Heart left ventricle (tissue), 16 donors: ENCODE measurements around the gene SLC44A5. TPM values are rescaled to one million over a fixed set of nuclear protein-coding genes. Genes with fewer than 3 reads are reported as not detected.

Source experiments
- ATAC-seq, 4 donors: fragments of 200-7000 bp; cut with Tn5 transposase; one replicate each; pipeline ENCODE4 v1.9.1; 2020 to 2022; ENCODE audit warnings: moderate library complexity in 4 of 4, mild to moderate bottlenecking in 3 of 4, moderate number of reproducible peaks in 1 of 4
- DNase-seq, 5 donors: peaks; one replicate each; pipeline ENCODE4 v3.0.0-alpha.2; 2020
- H3K27ac ChIP-seq, 12 donors: fragments of 200-600 bp; sonication (generic) in 4 of 12; one replicate each; pipeline versions ENCODE4 v1.5.0 to v1.8.0; 2016 to 2022; ENCODE audit warnings: mild to moderate bottlenecking in 2 of 12
- H3K27me3 ChIP-seq, 9 donors: fragments of 200-600 bp; sonication (generic) in 2 of 9; one replicate each; pipeline versions ENCODE4 v1.5.1 to v1.8.0; 2016 to 2022; ENCODE audit warnings: mild to moderate bottlenecking in 3 of 9
- H3K36me3 ChIP-seq, 9 donors: fragments of 200-600 bp; sonication (generic) in 2 of 9; one replicate each; pipeline versions ENCODE4 v1.5.0 to v1.8.0; 2018 to 2022; ENCODE audit warnings: mild to moderate bottlenecking in 2 of 9
- H3K4me1 ChIP-seq, 12 donors: fragments of 200-600 bp; sonication (generic) in 4 of 12; one replicate each; pipeline versions ENCODE4 v1.5.0 to v1.8.0; 2016 to 2022; ENCODE audit warnings: mild to moderate bottlenecking in 3 of 12
- H3K4me3 ChIP-seq, 12 donors: fragments of 200-600 bp; sonication (generic) in 4 of 12; one replicate each; pipeline versions ENCODE4 v1.5.0 to v1.8.0; 2017 to 2022; ENCODE audit warnings: mild to moderate bottlenecking in 9 of 12, moderate library complexity in 4 of 12
- H3K9me3 ChIP-seq, 12 donors: fragments of 200-600 bp; sonication (generic) in 4 of 12; one replicate each; pipeline versions ENCODE4 v1.5.0 to v1.8.0; 2016 to 2022; ENCODE audit warnings: mild to moderate bottlenecking in 1 of 12
- POLR2A ChIP-seq, 2 donors: fragments of 450-650 bp; IDR thresholded peaks; one replicate each; pipeline ENCODE4 v1.6.1; 2017; ENCODE audit warnings: antibody characterized with exemption in 2 of 2, mild to moderate bottlenecking in 2 of 2, moderate library complexity in 2 of 2
- whole genome bisulfite sequencing, 4 donors: extraction: QIAGEN DNeasy Blood & Tissue Kit in 2 of 4; methylation state at CpG; one replicate each; pipeline versions ENCODE4 v1.1.5 to v1.1.7; 2013 to 2018; 5-methylcytosine and 5-hydroxymethylcytosine counted together
- intact Hi-C, 10 donors: fragments of 100-400 bp; cut with DNase I; formaldehyde crosslinking; loops; one replicate each; pipeline versions ENCODE4 v1.11.1 to v1.14.2; 2022
- polyA plus RNA-seq, 2 donors: library from polyadenylated mRNA; stranded (reverse); fragments of 200-250 nt; gene quantifications; one replicate each; pipeline ENCODE4 v1.2.3, GENCODE V29; 2013
- total RNA-seq, 9 donors: library from RNA; depleted of rRNA in 2 of 9; stranded (reverse); fragments of >200 nt in 2 of 9; fragmentation: NEBNext Ultra II Directional in 3 of 9; extraction: Animal tissue kit (Norgen Biotek cat#: 25700) in 3 of 9; gene quantifications; one replicate each; pipeline versions ENCODE4 v1.1.0 to v1.2.4, GENCODE V29; 2016 to 2023
- TF ChIP-seq, protein P1 (sequence below), 12 donors: fragments of 200-600 bp; sonication (generic) in 4 of 12; IDR thresholded peaks; one replicate each; pipeline versions ENCODE4 v1.5.0 to v1.8.0; 2018 to 2022; ENCODE audit warnings: antibody characterized with exemption in 12 of 12, mild to moderate bottlenecking in 5 of 12
- donor health status: ischemic (EF 13 %, LVEDD 7.1; RV severe dilation, severe dysfunction).
- donor health status: healthy with polysubstance abuse.
- donor health status: DM: no; HTN: yes; CAD: no.
- donor health status: DM: no; HTN: no; CAD: no.
- donor health status: ischemic (EF 25% LVEDD 6.9; RV normal size, moderate dysfunction).
- donor health status: ischemic (EF 25% LVEDD 5.7; RV mildly dilated, moderate dysfunction).
- donor health status: healthy.
- donor health status: DM: yes; HTN: yes; CAD: no.
- donor health status: ischemic (EF 35%, LVEDD 5.7; RV mildly dilated, moderate dysfunction).
- donor health status: nonischemic (EF 11% LVEDD 7.7; RV severe dilation, severe dysfunction).
- donor health status: DM: yes; HTN: yes; CAD: no.
- donor health status: PGD.
- donor health status: ischemic (EF 29% LVEDD 5.4; RV normal size, mild dysfunction).
- donor health status: nonischemic (EF 23%, LVEDD 6.1; RV moderate dilation, normal function).

SLC44A5 gene
- total and polyA plus RNA-seq, 11 donors, result 0.07 to 7.5 (median 1.8) TPM; not detected in 1

DNA sequence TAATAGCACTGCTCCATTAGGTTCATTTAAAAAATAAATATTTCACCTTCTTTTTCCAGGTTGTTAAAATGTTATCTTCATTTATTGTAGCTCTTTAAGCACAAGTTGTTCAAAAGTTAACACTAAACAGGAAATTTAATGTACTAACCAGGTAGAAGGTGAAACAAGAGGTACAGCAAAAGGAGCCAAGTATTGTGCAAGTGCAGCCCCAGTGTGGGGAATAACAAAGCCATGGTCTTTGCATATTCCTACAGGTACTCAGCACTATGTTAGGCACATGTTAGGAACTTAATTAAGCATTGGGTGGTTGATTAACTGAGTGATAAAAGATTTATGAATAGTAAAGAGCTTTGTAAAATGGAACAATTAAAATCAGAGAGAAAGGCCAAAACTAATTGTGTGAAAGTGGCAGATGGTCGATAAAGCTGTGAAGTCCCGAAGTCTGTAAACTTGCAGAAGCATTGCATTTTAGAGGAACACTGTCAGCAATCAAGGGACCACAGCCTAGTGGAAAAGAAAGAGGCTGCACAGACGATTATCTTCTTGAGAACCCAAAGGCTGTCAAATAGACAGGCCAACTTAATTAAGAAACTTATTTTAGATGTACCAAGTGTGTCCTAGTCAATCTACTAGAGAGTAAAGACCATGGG lies 185.8 kb downstream of the SLC44A5 start:
- Histone ChIP-seq H3K27ac (no peak overlapping the region), H3K9me3 (no peaks in the 10 kb centered on the region), H3K4me1 (no peaks in the 10 kb centered on the region), H3K36me3 (no peaks in the 10 kb centered on the region), H3K27me3 (no peaks in the 10 kb centered on the region), H3K4me3 (no peak overlapping the region)
- DNase-seq (no peak), ATAC-seq (no peak)
- 70 to 80% (median 75%) methylated on average over 3 of the region's 3 CpGs for WGBS, 4 donors
- intact Hi-C loops, result loop anchor here in 1 of 10 donors (10.0 kb wide), 1 partner anchor 190 kb away; the partner anchor contains the start of gene SLC44A5
- no peak for TF ChIP-seq POLR2A (IDR thresholded peaks at IDR 0.05)

DNA sequence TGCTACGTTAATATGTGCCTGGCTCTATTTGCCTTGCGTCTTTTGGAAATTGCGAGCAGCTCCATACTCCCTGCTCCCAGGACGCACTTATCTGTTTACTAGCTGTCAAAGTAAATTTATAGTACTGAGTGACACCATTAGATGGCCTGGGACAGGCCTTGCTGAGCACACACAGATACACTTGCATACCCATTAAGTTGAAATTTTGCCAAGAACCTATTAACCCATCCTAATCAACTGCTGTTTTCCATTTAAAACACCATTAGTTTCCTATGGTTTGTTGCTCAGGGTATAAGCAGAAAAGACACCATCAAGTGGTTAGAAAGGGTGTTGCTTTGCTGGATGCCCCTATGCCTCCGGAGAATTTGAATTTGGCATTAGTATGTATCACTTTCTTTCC lies 187.3 kb downstream of the SLC44A5 start:
- WGBS, 4 donors, result 40 to 70% (median 55%) methylated on average over 5 of the region's 5 CpGs
- Histone ChIP-seq H3K27me3 (no peaks in the 10 kb centered on the region), H3K36me3 (no peaks in the 10 kb centered on the region), H3K4me1 (no peaks in the 10 kb centered on the region), H3K4me3 (no peak overlapping the region), H3K27ac (peak overlapping the region in 2 of 12 donors; percentile 8 to 60), H3K9me3 (no peaks in the 10 kb centered on the region)
- intact Hi-C loops, result loop anchor here in 1 of 10 donors (10.0 kb wide), 1 partner anchor 191 kb away; the partner anchor contains the start of gene SLC44A5
- peak in 3 of 4 donors; percentile 36 to 93 (median 85) for ATAC-seq
- TF ChIP-seq, protein P1, sequence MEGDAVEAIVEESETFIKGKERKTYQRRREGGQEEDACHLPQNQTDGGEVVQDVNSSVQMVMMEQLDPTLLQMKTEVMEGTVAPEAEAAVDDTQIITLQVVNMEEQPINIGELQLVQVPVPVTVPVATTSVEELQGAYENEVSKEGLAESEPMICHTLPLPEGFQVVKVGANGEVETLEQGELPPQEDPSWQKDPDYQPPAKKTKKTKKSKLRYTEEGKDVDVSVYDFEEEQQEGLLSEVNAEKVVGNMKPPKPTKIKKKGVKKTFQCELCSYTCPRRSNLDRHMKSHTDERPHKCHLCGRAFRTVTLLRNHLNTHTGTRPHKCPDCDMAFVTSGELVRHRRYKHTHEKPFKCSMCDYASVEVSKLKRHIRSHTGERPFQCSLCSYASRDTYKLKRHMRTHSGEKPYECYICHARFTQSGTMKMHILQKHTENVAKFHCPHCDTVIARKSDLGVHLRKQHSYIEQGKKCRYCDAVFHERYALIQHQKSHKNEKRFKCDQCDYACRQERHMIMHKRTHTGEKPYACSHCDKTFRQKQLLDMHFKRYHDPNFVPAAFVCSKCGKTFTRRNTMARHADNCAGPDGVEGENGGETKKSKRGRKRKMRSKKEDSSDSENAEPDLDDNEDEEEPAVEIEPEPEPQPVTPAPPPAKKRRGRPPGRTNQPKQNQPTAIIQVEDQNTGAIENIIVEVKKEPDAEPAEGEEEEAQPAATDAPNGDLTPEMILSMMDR (IDR thresholded peaks at IDR 0.05), result no peak
- no peak for TF ChIP-seq POLR2A (IDR thresholded peaks at IDR 0.05)
- DNase-seq, result peak in 1 of 5 donors; percentile 29

- Histone ChIP-seq H3K36me3 (no peaks in the 10 kb centered on the region), H3K27ac (peak overlapping the region in 2 of 12 donors; percentile 8 to 60), H3K4me1 (no peaks in the 10 kb centered on the region), H3K27me3 (no peaks in the 10 kb centered on the region), H3K4me3 (no peak overlapping the region), H3K9me3 (no peaks in the 10 kb centered on the region)
- no peak for DNase-seq
- TF ChIP-seq, protein P1 (IDR thresholded peaks at IDR 0.05), result no peak
- TF ChIP-seq POLR2A (IDR thresholded peaks at IDR 0.05), result no peak
- intact Hi-C loops, result loop anchor here in 1 of 10 donors (10.0 kb wide), 1 partner anchor 192 kb away; the partner anchor contains the start of gene SLC44A5
- 50 to 60% (median 56%) methylated on average over 4 of the region's 4 CpGs for WGBS, 4 donors
- ATAC-seq, result no peak
Measured at GRCh38 chr1:75423136-75423535, 187.8 kb downstream of the SLC44A5 start.

GRCh38 chr1:75421371-75421770 lies 189.5 kb downstream of the SLC44A5 start:
- Histone ChIP-seq H3K27ac (no peak overlapping the region), H3K4me1 (no peaks in the 10 kb centered on the region), H3K36me3 (no peaks in the 10 kb centered on the region), H3K4me3 (no peak overlapping the region), H3K9me3 (peaks cover 0 to under 1% (median 0%) of the 10 kb centered on the region in 12 donors), H3K27me3 (no peaks in the 10 kb centered on the region)
- ATAC-seq (no peak), DNase-seq (no peak)
- TF ChIP-seq, protein P1 (IDR thresholded peaks at IDR 0.05), result no peak
- TF ChIP-seq POLR2A (IDR thresholded peaks at IDR 0.05), result no peak
- 67 to 85% (median 77%) methylated on average over 1 of the region's 1 CpG for WGBS, 4 donors
- intact Hi-C loops, result loop anchor here in 1 of 10 donors (10.0 kb wide), 1 partner anchor 193 kb away; the partner anchor contains the start of gene SLC44A5
